ENCODE results near the gene SLC30A1.
"Not testable (repeated sequence)": the region's sequence is repeated elsewhere in the genome, so short reads cannot be mapped to it uniquely, and the experiment has no call there.

The SLC30A1 gene

DNA sequence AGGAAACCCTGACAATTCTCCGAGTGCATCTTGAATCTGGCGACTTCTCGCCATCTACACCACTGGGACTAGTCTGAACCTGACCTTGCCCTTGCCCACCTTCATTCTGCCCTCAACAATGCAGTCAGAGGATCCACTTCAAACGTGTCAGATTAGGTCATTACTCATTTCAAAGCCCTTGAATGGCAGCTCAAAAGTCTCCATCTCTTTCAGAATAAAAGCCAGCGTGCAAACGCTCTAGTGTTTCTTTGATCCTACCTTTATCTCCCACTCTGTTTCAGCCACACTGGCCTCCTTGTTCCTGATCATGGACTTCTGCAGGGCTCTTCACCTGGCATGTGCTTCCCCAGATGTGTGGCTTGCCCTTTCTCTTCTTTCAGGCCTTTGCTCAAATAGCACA is 31.3 kb downstream of the SLC30A1 start:
- no peak for DNase-seq

DNA sequence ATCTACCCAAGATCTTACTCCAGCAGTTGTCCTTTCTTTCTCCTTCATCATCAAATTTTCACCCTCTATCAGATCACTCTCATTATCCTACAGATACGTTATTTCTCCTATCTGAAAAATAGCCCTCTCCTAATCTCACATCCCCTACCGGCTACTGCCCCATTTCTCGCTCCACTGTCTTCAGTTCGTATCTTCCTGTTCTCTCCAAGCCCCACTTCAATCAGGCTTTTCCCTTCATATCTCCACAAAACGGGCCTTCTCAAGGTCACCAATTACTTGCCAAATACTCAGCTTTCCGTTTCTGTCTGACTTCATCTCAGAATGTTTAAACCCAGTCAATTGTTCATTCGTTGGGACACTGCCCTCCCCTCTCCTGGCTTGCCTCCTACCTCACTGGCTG is 32.4 kb downstream of the SLC30A1 start:
- DNase-seq = no peak

- DNase-seq = no peak
Measured at GRCh38 chr1:211543025-211543424, 35.9 kb downstream of the SLC30A1 start.

DNA sequence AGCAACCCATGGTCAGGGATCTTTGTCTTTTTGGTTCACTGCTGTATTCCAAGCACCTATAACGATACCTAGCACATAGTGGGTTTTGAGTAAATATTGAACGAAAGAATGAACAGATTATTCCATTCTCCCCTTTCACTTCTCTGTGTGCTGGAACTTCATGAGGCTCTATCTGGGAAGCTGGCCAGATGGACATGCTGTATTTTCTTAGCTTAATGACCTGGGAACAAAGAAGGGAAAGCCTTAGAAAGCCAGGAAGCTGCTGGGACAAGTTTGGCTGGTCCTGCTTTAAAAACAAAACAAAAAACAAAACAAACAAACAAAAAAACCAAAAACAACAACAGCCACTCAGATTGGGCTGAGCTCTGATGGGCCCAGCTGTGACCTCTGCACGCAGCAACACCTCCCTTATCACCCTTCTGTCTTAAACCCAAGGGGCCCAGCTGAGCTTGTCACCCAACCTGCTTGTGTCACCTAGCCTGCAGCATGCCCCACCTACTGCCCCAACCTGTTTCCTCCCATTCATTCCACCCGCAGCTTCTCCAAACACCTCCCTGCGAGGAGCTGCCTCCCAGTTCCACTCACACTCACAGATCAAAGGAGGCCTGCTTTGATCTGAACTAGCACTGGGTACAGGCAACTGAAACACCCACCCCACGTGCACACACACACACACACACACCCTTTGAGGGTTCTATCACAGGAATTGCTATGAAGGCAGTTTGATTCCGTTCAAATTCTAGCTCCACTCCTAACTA is 37.1 kb downstream of the SLC30A1 start:
- DNase-seq = no peak

- no peak for DNase-seq
Measured at GRCh38 chr1:211541278-211541677, 37.7 kb downstream of the SLC30A1 start.

DNA sequence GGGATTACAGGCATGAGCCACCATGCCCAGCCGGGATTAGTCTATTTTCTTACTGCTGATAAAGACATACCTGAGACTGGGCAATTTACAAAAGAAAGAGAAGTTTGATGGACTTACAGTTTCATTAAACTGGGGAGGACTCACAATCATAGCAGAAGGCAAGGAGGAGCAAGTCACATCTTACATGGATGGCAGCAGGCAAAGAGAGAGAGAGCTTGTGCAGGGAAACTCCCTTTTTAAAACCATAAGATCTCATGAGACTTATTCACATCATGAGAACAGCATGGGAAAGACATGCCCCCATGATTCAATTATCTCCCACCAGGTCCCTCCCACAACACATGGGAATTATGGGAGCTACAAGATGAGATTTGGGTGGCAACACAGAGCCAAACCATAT is 38.1 kb downstream of the SLC30A1 start:
- not testable (repeated sequence) for DNase-seq

DNA sequence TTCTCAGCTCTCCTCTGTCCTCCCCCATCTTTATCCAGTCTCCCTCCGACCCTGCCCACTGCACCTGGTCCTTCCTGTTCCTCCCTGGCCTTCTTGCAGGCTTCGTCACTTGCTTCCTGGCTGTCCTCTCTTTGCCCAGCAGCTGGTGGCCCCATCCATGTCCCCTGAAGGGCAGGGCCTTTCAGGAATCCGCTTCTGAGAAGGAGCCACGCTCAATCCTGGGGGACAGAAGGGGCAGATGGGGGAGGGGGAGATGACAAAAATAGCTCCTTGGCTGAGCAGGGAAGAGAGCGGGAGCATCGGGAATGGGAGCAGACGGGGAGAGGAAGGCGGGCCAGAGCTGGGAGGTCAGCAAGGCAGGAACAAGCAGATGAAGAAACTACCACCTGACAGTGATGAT is 40.7 kb downstream of the SLC30A1 start:
- DNase-seq = no peak

GRCh38 chr1:211537253-211537652 is 41.7 kb downstream of the SLC30A1 start:
- DNase-seq = no peak

- DNase-seq = no peak
Measured at GRCh38 chr1:211536606-211537005, 42.4 kb downstream of the SLC30A1 start.

GRCh38 chr1:211535346-211535745 is 43.6 kb downstream of the SLC30A1 start:
- DNase-seq = no peak

DNA sequence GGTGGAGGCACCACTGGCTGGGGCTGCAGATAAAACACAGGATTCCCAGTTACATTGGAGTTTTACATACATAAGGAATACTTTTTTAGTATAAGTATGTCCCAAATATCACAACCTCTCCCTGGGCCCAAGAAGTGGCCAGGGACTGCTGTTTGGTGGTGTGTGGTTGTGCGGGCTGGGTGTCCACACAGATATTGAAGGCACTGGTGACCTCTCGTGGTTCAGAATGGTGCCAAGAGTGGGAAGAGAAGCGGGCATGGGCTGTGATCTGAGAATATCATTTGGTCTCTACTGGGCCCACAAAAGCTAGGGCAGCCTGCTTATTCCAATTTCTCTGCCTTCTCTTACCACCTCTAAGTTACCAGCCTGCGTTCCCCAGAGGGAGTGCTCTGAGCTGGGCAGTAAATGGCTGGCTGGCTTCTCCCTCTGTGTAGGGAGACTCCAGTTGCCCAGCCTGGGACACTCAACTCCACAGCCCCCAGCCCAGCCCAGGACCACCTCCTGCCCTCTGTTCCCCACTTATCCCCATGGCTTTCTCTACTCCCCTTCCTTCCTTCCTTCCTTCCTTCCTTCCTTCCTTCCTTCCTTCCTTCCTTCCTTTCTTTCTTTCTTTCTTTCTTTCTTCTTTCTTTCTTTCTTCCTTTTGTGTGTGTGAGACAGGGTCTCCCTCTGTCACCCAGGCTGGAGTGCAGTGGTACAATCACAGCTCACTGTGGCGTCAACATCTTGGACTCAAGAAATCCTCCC is 44.2 kb downstream of the SLC30A1 start:
- no peak for DNase-seq

GRCh38 chr1:211532088-211532444 is 46.9 kb downstream of the SLC30A1 start:
- DNase-seq = no peak

- no peak for DNase-seq
Measured at GRCh38 chr1:211531194-211532087, 47.5 kb downstream of the SLC30A1 start.

- DNase-seq = no peak
Measured at GRCh38 chr1:211530102-211530501, 48.9 kb downstream of the SLC30A1 start.

- DNase-seq = no peak
Measured at GRCh38 chr1:211529453-211529852, 49.5 kb downstream of the SLC30A1 start.

DNA sequence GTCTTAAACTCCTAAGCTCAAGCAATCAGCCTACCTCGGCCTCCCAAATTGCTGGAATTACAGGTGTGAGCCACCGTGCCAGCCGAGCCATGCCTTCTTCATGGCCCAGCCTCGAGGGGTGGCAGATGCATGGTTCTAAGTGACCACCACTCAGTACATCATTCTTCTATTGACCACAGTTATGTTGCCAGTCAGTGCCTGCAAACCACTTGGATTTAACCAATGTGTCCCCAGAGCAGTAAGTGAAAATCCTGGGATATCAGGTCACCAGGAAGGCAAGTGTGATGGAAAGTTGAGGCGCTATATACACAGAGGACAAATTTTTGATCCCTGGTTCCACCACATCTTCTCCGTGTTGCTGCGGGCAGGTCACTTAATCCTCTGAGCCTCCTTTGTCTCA is 50.0 kb downstream of the SLC30A1 start:
- DNase-seq = no peak

DNA sequence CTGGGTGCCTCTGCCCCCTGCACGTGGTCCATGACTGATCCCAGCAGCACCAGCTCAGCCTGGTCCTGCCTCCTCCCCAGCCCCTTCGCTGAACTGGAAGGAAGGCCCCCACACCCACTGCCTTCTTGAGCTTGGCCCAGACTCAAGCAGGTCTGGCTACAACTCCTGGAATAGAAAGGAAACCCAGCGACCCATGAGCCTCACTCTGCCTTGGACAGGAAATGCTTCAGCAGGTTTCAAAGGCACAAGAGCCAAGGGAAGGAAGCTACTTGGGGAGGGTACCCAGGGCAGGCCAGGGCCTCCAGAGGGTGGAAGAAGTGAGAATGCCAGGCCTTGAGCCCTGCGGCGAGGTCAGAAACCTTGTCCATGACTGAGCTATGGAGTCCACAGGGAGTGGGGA is 51.1 kb downstream of the SLC30A1 start:
- DNase-seq = no peak

DNA sequence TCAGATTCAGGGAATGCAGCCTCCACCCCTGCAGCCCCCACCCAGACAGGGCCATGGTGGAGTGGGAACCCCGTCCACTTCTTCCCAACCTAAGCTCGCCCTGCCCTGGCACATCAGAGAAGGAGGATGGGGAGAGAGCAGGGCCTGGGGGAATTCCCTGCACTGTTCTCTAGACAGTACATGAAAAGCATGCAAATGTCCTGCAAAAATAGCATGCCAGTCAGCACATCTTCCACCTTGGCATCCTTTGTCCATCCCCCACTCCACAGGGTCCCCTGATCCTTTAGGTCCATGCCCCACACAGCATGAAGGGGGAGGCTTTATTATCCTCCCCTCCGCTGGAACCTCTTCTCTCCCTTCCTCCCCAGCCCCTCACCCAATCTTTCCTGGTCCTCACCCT is 52.0 kb downstream of the SLC30A1 start:
- DNase-seq = no peak

DNA sequence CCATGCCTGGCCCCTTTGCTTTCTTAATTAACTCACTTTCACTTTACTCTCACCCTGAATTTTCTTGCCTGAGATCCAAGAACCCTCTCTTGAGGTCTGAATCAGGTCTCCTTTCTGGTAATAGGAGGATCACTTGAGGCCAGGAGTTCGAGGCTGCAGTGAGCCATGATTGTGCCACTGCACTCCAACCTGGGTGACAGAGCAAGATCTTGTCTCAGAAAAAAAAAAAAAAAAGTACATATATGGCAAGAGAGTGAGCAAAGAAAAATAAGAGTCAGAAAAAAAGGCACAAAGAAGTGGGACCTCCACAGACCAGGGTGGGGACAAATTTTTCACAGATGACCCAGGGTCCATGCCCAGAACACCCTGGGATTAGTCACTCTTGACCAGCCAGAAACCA is 52.9 kb downstream of the SLC30A1 start:
- DNase-seq = no peak

- no peak for DNase-seq
Measured at GRCh38 chr1:211525101-211525676, 53.8 kb downstream of the SLC30A1 start.

- DNase-seq = no peak
Measured at GRCh38 chr1:211524521-211524920, 54.4 kb downstream of the SLC30A1 start.

DNA sequence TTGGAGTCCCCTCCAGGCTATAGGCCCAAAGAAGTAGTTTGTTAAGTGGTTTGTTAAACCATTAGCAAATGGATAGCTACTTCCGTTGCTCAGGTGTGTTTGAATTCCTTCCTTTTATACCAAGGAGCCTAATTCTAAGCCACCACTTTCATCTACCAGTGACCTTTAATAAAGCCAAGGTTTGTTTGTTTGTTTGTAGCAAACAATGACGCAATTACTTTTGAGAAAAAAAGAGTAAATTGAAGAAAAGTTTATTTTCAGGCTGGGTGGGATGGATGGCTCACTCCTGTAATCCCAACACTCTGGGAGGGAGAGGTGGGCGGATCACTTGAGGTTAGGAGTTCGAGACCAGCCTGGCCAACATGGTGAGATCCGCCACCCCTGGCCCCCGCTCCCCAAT is 56.2 kb downstream of the SLC30A1 start:
- no peak for DNase-seq
